Muscle layer of colon (tissue), 2 donors: Measurements from ENCODE around the gene ISG20.

Source experiments
- H3K27ac ChIP-seq: one replicate; pipeline ENCODE4 v1.7.0; 2013; ENCODE audit warnings: low read depth, mild to moderate bottlenecking, low read length, moderate library complexity
- H3K27me3 ChIP-seq, 2 donors: one replicate each; pipeline ENCODE4 v1.7.0; 2013; ENCODE audit warnings: low read length in 2 of 2, mild to moderate bottlenecking in 2 of 2; ENCODE audit not compliant: insufficient read depth in 2 of 2, control insufficient read depth in 1 of 2
- H3K36me3 ChIP-seq: one replicate; pipeline ENCODE4 v1.7.0; 2013; ENCODE audit warnings: mild to moderate bottlenecking, low read length; ENCODE audit not compliant: insufficient read depth
- H3K4me1 ChIP-seq: one replicate; pipeline ENCODE4 v1.7.0; 2013; ENCODE audit warnings: mild to moderate bottlenecking, low read length; ENCODE audit not compliant: insufficient read depth
- H3K4me3 ChIP-seq, 2 donors: one replicate each; pipeline ENCODE4 v1.7.0; 2013; ENCODE audit warnings: low read length in 2 of 2, low read depth in 1 of 2, mild to moderate bottlenecking in 1 of 2, moderate library complexity in 1 of 2
- H3K9ac ChIP-seq: one replicate; pipeline ENCODE4 v1.7.0; 2013; ENCODE audit warnings: low read length
- H3K9me3 ChIP-seq: one replicate; pipeline ENCODE4 v1.7.0; 2013; ENCODE audit warnings: mild to moderate bottlenecking, low read length
- donor health status: abdominal sarcoma.
- donor health status: Adenocarcinoma of cecum.

Gene ISG20

DNA sequence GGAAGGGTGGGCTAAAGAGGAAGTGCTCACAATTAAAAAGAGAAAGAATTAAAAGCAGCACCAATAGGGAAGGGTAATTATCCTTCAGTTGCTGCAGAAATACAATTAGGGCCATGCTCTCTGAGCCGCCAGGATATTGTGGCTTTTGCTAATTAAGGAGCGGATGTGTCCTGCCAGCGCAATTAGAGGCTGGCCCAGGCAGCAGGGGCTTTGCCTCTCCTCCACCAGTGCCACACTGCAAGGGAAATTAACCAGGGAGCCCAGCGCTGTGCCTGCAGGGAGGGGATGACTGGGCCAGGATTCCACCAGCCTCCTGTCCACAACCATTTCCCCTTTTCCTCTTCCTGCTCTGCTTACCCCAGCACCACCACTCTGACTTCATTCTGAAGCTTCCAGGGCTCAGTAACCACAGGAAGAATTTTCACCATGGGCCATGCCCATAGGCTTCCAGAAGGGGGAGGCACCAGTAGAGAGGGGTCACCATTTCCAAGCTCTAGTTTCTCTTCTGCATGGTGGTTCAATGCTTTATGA, 28.1 kb upstream of the ISG20 start:
- no peak overlapping the region for H3K27ac ChIP-seq
- H3K4me1 ChIP-seq = no peaks in the 10 kb centered on the region
- H3K9ac ChIP-seq = no peak overlapping the region
- no peaks in the 10 kb centered on the region for H3K36me3 ChIP-seq
- no peaks in the 10 kb centered on the region for H3K9me3 ChIP-seq
- peaks cover 12 to 13% of the 10 kb centered on the region in 2 donors for H3K27me3 ChIP-seq
- H3K4me3 ChIP-seq = no peak overlapping the region

DNA sequence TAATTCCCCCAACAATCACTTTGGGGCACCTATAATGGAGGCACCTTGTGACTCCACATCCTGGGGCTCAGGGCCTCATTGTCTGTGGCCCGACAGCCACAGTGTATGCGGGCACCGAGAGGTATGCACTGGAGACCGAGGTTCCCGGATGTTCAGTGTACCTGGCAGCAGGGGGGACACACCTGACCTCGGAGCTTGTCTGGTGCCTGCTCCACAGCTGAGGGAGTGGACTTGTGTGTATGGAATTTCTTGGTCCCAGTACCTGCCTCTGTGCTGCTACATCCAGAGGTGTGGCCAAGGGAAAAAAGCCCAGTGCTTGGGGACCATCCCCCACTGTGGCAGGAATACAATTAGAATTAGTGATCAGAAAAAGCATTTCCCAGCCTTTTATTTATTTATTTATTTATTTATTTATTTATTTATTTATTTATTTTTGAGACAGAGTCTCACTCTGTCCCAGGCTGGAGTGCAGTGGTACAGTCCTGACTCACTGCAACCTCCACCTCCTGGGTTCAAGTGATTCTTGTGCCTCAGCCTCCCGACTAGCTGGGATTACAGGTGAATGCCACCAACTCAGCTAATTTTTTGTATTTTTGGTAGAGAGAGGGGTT, 26.5 kb upstream of the ISG20 start:
- Histone ChIP-seq H3K36me3 (no peaks in the 10 kb centered on the region), H3K27ac (no peak overlapping the region)

DNA sequence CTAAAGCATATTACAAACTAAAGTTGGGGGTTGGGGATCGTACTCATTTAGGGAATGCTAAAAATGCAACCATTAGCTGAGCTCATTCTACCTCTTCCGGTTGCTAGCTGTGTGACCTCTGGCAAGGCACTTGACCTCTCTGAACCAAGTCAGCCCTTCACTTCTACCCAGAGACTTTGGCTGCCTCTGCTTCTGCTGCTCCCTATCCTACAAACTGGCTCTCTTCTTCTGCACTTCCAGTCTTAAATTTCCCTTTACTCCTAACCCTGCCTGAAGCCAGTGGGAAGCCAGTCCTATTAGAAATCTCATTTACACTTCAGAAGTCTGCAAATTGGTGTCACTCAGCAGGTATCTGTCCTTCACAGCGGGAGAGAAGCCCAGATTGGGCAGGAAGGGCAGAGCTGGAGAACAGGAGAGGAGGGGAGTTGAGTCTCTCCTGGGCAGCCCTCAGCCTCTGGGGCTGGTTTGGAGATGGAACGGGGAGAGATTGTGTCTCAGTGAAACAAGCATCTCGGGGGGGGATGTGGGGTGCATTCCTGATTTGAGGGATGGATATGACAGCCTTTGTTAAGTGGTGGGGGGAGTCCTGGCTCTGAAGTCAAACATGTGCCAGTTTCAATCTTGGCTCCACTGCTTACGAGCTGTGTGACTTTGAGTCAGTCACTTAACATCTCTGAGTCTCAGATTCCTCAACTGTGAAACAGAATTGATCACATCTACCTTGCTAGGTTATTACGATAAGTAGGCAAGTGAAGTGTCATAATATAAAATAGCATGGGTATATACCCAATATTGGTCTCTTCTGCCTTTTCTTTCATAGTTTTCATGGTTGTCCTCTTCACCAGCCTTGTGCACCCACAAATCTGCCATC, 25.5 kb upstream of the ISG20 start:
- no peaks in the 10 kb centered on the region for H3K36me3 ChIP-seq

More for the DNA sequence above, 26.5 kb upstream of the ISG20 start:
- Histone ChIP-seq H3K27me3 (peaks cover 0 to 5% of the 10 kb centered on the region in 2 donors), H3K4me3 (no peak overlapping the region), H3K9me3 (no peaks in the 10 kb centered on the region), H3K9ac (no peak overlapping the region), H3K4me1 (no peaks in the 10 kb centered on the region)

DNA sequence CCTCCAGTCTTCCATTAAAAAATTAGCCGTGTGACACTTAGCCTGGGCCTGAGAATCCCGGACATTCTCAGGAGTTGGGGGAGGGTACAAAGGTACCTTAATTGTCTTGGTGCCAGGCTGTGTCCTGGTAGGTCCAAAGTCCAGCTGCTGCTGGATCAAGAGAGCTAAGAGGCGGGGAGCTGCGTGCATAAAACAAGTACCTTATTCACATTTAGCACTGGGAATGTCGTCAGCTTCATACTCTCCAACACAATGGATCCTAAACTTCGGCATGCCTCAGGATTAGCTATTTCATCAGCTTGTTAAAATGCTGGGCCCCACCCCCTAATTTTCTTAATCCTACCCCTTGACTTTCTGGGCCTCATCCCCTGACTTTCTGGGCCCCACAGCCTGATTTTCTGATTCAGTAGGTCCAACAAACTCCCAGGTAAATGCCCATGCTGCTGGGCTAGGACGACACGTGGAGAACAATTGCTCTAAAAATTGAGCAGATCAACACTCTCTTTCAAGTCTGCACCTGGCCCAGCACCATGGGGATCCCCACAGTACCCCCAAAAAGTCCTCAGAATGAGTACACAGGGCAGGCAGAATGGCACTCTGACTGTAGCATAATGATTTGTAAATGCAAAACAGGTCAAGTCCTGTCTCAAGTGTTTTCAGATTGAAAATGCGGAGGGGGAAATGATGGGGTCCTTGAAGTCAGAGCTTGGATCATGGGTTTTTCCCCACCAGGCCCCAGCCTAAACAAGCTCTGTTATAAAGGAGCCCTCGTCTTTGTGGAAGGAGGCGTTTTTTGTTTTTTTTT, 23.3 kb upstream of the ISG20 start:
- Histone ChIP-seq H3K9me3 (no peaks in the 10 kb centered on the region), H3K9ac (no peak overlapping the region), H3K36me3 (no peaks in the 10 kb centered on the region), H3K27ac (no peak overlapping the region), H3K4me1 (peaks cover under 1% of the 10 kb centered on the region), H3K4me3 (no peak overlapping the region), H3K27me3 (no peaks in the 10 kb centered on the region)

More for the DNA sequence above, 25.5 kb upstream of the ISG20 start:
- Histone ChIP-seq H3K4me1 (no peaks in the 10 kb centered on the region), H3K4me3 (no peak overlapping the region), H3K27ac (no peak overlapping the region), H3K27me3 (no peaks in the 10 kb centered on the region), H3K9me3 (no peaks in the 10 kb centered on the region), H3K9ac (no peak overlapping the region)

DNA sequence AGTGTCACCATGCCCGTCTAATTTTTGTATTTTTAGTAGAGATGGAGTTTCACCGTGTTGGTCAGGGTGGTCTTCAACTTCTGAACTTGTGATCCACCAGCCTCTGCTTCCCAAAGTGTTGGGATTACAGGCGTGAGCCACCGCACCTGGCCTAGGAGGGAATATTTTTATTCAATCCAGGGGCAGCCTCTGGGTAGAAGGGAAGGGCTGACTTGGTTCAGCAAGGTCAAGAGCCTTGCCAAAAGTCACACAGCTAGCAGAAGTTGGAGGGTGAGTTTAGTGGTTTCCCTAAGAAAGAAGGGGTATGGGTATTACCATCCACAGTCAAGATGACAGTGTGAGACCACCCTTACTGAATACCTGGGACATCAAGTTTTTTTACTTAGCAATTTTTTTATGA, 22.6 kb upstream of the ISG20 start:
- H3K9me3 ChIP-seq = no peaks in the 10 kb centered on the region
- no peak overlapping the region for H3K27ac ChIP-seq

DNA sequence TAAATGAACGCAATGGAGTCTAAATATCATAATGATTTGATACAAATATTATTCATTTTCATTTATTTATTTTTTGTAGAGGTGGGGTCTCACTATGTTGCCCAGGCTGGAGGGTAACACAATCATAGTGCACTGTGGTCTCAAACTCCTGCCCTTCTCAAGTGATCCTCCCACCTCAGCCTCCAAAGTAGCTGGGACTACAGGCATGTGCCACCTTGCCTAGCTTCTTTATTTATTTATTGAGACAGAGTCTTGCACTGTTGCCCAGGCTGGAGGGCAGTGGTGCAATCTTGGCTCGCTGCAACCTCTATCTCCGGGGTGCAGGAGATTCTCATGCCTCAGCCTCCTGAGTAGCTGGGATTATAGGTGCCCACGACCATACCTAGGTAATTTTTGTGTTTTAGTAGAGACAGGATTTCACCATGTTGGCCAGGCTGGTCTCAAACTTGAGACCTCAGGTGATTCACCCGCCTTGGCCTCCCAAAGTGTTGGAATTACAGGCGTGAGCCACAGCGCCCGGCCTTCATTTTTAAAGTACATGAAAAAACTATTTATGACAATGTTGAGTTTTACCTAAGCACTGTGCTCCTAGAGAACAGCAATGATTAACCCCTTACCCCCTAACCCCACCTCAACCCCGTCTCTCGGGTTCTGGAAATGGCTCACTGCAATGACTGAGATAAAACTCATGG, 21.6 kb upstream of the ISG20 start:
- Histone ChIP-seq H3K9me3 (no peaks in the 10 kb centered on the region), H3K36me3 (no peaks in the 10 kb centered on the region), H3K4me3 (no peak overlapping the region), H3K4me1 (peaks cover 10% of the 10 kb centered on the region), H3K27me3 (no peaks in the 10 kb centered on the region), H3K9ac (no peak overlapping the region), H3K27ac (no peak overlapping the region)

More for the DNA sequence above, 22.6 kb upstream of the ISG20 start:
- no peaks in the 10 kb centered on the region for H3K27me3 ChIP-seq
- H3K9ac ChIP-seq = no peak overlapping the region
- H3K36me3 ChIP-seq = no peaks in the 10 kb centered on the region
- H3K4me3 ChIP-seq = no peak overlapping the region
- H3K4me1 ChIP-seq = peaks cover 5% of the 10 kb centered on the region

DNA sequence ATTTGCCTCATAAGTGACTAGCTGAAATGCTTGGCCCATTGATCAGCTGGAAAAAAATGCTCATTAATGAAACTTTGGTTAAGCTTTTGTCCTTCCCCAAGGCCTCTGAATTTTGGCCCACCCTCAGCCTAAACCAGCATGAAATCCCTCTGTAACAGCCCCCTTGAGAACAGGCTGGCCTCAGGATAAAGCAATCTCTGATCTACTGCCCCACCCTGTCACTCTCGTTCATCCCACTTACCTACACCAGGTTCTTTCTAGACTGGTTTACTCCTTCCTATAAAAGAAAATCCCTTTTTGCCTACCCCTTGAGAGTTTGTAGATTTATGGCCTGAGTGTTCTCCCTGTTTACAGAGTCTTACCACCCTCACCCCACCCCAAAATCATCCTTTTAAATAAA, 21.0 kb upstream of the ISG20 start:
- Histone ChIP-seq H3K4me3 (no peak overlapping the region), H3K9ac (no peak overlapping the region), H3K36me3 (no peaks in the 10 kb centered on the region), H3K9me3 (no peaks in the 10 kb centered on the region), H3K27me3 (no peaks in the 10 kb centered on the region), H3K27ac (no peak overlapping the region), H3K4me1 (peaks cover 15% of the 10 kb centered on the region)

DNA sequence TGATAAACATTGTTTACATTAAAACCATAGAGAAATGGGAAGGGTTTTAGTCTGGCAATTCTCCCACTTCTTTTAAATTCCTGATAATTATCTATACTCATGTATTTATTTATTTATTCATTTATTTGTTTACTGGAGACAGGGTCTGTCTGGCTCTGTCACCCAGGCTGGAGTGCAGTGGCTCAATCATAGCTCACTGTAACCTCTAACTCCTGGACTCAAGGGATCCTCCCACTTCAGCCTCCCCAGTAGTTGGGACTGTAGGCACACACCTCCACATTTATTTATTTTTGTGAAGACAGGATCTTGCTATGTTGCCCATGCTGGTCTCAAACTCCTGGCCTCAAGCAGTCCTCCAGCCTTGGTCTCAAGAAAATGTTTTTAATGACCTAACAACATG, 20.1 kb upstream of the ISG20 start:
- H3K9ac ChIP-seq = no peak overlapping the region
- no peak overlapping the region for H3K4me3 ChIP-seq
- no peaks in the 10 kb centered on the region for H3K36me3 ChIP-seq
- H3K27me3 ChIP-seq = no peaks in the 10 kb centered on the region
- no peaks in the 10 kb centered on the region for H3K9me3 ChIP-seq
- H3K4me1 ChIP-seq = peaks cover 16% of the 10 kb centered on the region
- no peak overlapping the region for H3K27ac ChIP-seq

DNA sequence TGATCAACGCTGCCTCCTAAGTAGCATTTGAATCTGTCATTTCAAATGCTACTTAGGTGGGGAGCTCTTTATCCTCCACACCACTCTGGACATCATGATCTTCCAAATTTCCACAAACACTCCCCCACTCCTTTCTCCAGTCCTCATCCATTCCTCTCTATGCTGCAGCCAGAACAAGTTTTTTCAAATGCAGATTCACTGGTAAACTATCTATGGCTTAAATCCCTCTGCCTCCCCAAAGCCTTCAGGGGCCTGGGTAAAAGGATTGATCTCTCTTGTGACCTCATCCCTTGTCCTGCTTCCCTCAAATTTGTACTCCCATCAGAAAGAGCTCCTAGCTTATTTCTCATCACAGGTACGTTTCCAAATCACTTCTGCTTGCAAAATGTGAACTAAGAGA, 19.0 kb upstream of the ISG20 start:
- H3K4me1 ChIP-seq = peaks cover 25% of the 10 kb centered on the region
- H3K9ac ChIP-seq = no peak overlapping the region
- H3K27me3 ChIP-seq = no peaks in the 10 kb centered on the region
- no peak overlapping the region for H3K27ac ChIP-seq
- H3K4me3 ChIP-seq = no peak overlapping the region
- no peaks in the 10 kb centered on the region for H3K9me3 ChIP-seq
- no peaks in the 10 kb centered on the region for H3K36me3 ChIP-seq

DNA sequence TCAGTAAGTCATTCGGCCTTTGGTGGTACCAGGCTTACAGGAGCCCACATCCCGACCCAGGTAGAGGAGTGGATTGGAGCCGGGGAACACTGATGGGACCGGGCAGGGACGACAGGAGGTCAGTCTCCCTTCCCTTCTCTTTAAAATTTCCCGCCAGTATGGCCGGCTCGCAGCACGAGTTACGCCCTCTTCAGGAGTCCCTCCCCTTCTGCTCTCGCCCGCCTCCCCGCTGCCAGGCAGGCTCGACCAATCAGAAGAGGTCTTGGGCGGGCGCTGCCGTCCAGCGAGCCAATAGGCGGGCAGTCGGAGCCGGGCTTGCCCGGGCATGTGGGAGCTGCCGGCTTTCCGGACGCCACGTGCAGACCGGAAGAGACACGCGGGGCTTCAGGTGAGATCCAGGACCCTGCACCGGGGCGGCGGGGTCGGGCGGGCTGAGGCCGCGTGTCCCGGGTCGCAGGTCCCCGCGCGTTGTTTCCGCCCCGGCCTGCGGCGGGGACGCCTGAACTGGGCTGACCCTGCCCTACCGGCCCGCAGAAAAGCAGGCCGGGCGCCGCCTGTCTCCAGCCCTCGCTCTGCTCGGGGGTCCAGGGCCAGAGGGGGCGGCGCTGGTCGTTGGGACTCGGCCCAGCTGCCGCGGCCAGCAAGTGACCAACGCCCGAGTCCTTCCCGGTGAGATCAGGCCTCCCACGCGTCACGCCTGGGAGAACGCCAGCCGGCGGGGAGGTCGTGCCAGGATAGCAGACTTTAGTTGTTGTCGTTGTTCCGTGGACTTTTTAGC, 17.6 kb upstream of the ISG20 start, which contains the start of gene AEN:
Gene AEN, plus strand, starts transcription at position 346 of the 778 bp plus-strand sequence. CDS start 4,870 bp downstream, outside the sequence.
- H3K36me3 ChIP-seq = no peaks in the 10 kb centered on the region
- H3K27ac ChIP-seq = peak within 1 kb of the TSS; percentile 84
- peak within 1 kb of the TSS; percentile 80 for H3K9ac ChIP-seq
- H3K4me3 ChIP-seq = peak within 1 kb of the TSS; percentile 85 to 86
- H3K27me3 ChIP-seq = no peaks in the 10 kb centered on the region
- H3K9me3 ChIP-seq = no peaks in the 10 kb centered on the region
- H3K4me1 ChIP-seq = peaks cover 27% of the 10 kb centered on the region
